HG02571 (cell line): ENCODE measurements around the gene PEMT.

Source experiments
- ATAC-seq: cut with Tn5 transposase; IDR thresholded peaks from one replicate; pipeline ENCODE4 v1.9.1; 2021; ENCODE audit warnings: mild to moderate bottlenecking, moderate library complexity; ENCODE audit not compliant: unreplicated experiment

Gene PEMT

DNA sequence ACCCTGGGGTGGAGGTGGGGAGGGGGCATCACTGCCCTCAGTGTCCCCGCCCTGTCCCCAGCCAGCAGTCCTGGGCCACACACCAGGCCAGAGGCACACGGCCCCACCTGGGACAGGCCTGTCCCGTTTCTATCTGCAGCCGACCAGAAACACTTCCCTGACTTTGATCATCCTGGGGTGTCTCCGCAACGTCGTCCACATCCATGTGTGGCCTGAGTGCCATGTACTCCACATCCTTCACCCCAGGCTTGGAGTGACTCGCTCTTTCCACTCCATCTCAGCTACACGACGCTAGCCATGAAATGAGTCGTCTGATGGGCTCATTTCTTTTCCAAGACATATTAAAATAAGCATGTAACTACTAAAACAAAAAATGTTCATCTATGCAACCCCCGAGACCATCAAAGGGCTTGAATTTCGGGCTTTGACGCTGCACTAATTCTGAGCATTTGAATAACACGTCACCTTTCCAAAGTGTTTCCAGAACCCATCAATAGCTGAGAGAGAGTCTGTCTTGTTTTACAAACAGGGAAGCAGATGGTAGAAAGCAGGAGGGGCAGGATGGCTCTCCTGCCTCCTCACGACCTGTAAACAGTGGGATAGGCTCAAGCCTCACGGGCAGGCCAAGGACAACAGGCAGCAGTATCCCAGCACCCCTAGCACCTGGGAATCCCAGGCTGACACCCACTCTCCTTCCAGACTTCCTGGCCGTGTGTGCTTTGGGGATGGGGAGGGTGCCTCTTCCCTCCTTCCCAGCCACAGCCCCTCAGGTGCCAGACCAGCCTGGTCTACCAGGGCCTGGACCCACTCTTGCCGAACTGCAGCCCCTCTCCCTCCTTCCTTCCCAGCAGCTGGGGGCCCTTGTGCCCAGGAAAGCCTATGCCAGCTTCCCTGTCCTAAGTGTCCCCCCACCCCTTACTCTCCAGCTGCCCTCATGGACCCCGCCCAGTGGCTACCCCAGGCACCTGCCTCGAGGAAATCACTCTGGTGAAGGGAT is 75.3 kb downstream of the PEMT start:
- ATAC-seq = no peak

DNA sequence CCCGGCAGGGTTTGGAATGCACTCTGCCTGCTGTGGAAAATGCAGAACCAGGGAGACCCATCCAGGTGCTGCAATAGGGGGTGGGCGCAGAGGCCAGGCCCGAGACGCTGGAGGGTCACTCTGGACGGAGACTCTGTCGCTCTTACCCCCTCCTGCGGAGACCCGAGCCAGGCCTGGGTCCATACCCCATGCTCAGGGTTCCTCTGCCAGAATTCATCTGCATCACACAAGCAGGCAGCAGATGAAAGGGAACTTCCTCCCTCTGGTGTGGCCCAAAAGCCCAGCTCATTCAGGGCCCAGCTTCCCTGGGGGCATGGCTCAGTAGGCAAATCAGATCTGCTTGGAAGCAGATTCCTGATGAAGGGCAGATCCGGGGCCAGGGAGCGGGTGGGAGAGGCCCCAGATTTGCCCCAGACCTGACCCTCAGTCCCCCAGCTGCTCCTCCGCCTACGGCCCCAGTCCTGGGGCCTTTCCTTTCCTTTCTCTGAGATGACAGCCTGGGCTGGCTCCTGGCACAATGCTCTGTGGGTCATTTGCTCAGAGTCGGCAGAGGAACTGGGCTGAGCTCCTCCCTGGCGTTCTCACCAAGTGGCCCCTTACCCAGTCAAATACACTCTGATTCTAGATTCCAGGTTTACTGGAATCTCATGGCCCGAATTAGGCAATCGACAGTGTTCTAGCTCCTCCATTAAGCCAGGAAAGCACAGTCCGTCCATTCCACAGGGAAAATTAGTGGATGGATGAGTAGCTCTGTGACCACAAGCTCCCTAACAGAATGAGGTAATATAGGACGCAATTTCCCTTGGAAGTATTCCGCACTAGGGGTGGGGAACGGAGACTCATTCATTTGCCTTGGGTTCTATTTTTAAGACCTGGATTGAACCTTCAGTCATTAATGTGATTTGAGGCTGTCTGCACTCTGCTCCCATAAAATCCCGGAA is 76.2 kb downstream of the PEMT start:
- no peak for ATAC-seq

DNA sequence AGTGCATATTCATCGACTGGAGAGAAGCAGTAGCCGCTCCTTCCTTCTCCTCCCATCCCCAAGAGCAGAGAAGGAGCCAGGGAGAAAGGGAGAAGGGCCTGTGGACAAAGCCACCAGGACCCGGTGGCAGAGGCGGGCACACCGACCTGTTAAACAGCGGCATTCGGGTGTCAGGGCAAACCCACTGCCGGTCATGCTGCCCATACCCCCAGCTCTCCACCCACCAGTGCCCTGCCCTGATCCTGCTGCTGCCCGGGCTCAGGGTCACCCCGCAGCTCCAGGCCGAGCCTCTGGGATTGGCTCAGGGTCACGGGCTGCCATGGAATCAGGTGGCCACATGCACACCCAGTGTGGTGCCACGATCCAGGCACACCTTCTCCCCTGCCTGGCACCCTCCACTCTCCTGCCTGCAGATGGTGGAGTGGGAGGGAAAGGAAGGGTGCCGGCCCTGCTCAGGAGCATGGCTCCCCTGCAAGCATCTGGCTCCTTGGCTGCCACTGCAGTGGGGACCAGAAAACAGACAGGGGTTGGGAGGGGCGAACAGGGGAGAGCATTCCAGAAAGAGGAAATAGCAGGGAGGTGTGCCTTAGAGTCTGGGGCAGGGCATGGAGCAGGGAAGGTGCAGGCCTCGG is 77.0 kb downstream of the PEMT start:
- ATAC-seq = no peak

DNA sequence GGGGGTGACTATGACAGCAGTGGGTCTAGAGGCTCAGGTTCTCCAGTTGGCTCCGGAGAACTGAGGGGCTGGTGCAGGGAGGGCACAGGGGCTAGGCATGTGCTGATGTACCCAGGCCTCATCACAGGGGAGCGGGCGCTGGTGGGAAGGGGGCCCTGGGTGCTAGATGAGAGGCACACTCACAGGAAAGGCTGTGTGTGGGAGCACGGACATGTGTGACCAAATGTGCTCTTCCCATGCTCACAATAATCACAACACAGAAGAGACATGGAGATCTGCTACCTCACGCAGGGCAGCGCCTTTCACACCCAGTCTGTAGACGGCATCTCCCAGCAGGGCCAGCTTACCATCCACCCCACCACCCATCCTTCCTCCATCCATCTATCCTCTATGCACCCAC is 77.9 kb downstream of the PEMT start:
- ATAC-seq = no peak

- ATAC-seq = no peak
Observed at GRCh38 chr17:17512866-17513265, 78.6 kb downstream of the PEMT start.

DNA sequence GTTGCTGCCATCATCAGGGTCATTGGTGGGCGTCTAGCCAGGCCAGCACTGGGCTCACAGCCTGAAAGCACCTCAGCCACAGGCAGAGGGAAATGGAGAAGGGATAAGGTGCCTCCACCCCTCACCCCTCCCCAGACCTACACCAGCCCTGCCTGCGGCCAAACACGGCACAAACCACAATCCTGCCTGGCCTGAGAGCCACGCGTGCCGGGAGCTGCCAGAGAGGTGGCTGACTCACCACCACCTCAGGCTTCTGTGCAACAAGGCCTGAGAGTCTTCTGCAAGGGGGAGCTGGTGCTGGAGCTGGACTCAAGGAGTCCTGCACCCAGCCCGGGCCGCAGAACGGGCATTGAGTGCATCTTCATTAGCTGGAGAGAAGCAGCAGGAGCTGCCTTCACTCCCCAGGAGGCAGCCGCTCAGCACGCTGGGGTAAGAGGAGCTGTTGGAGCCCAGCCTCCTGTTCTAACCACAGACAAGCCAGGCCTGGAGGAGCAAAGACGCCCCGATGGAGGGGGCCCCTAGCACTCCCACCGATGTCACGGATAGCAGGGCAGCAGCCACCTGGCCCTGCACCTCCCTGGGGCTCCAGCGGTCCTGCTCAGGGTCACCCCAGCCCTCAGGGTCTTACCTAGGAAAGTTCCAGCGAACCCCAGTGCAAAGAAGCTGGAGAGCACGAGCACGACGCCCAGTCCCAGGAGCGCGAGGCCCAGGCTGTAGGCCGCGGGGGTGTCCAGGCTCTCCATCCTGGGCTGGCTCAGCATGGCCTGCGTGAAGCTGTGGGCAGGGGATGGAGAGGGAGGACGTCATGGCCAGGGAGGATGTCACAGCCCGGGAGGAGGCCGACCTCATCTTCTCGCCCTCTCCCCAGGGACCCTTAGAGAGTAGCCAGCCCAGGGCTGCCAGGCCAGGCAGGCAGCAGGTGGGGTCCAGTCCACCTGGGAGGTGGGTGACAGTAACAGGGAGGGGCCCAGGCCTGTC is 79.3 kb downstream of the PEMT start:
- ATAC-seq = no peak

DNA sequence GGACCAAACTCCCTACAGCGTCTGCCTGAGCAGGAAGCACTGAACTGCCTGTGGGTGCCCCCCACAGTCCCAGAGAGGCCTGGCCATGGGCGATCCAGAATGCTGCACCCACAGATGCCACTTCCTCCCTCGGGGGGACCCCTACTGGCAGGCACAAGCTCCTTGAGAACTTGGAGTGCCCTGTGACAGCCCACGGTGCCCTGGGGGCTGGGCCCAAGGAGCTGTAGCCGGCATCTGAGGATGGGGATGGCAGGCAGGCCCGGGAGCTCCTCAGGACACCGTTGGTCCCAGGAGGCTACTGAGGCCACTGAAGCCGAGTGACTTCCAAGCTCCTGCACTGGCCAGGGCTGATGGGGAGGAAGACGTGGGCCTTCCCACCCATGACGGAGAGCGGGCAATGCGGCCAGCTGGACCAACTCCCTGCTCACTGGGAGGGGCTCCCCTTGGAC is 80.2 kb downstream of the PEMT start:
- no peak for ATAC-seq

GRCh38 chr17:17510456-17511292 is 80.8 kb downstream of the PEMT start:
- ATAC-seq = no peak

GRCh38 chr17:17509601-17510425 is 81.7 kb downstream of the PEMT start:
- ATAC-seq = no peak

GRCh38 chr17:17508646-17509591 is 82.6 kb downstream of the PEMT start:
- ATAC-seq = no peak

GRCh38 chr17:17508019-17508535 is 83.4 kb downstream of the PEMT start:
- no peak for ATAC-seq

- ATAC-seq = no peak
Observed at GRCh38 chr17:17507465-17508011, 84.0 kb downstream of the PEMT start.

GRCh38 chr17:17506893-17507464 is 84.5 kb downstream of the PEMT start:
- ATAC-seq = no peak

GRCh38 chr17:17506181-17506741 is 85.2 kb downstream of the PEMT start:
- ATAC-seq = no peak

- no peak for ATAC-seq
Observed at GRCh38 chr17:17505610-17506171, 85.8 kb downstream of the PEMT start.
